DMS 273 (cell line): ENCODE data around the gene WNT2B.

ENCODE experiments used
- DNase-seq: peaks from one replicate; lab custom pipeline; 2025; ENCODE audit not compliant: unreplicated experiment; lab: John Stamatoyannopoulos, UW

Gene WNT2B

DNA sequence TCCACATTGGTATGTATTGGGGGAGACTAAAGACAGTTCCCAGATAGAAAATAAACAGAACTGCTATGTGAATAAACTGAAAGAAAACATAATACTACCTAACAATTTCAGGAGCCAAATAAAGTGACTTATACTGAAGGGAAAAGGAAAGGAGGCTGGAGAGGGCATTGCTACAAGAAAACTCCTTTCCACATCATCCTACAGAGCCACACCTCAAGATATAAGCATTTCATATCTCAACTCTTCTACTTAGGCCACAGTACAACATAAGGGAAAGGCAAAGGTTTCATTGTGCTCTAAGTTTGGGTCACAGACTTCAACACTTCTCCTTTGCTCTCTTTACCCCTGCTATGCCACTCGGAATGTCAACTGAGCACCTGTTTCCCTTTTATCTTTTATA, 55.3 kb downstream of the WNT2B start:
- no peak for DNase-seq

DNA sequence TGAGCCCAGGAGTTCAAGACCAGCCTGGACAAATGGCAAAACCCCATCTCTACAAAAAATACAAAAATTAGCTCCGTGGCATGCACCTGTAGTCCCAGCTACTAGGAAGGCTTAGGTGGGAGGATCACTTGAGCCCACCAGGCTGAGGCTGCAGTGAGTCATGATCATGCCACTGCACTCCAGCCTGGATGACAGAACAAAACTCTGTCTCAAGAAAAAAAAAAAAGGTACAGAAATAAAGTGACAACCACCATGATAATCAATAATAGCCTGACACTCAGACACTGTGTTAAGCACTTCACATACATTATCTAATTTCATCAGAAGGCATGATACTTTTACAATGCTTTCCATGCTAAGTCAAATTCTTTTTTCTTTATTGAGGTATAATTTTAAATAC, 57.0 kb downstream of the WNT2B start:
- no peak for DNase-seq

DNA sequence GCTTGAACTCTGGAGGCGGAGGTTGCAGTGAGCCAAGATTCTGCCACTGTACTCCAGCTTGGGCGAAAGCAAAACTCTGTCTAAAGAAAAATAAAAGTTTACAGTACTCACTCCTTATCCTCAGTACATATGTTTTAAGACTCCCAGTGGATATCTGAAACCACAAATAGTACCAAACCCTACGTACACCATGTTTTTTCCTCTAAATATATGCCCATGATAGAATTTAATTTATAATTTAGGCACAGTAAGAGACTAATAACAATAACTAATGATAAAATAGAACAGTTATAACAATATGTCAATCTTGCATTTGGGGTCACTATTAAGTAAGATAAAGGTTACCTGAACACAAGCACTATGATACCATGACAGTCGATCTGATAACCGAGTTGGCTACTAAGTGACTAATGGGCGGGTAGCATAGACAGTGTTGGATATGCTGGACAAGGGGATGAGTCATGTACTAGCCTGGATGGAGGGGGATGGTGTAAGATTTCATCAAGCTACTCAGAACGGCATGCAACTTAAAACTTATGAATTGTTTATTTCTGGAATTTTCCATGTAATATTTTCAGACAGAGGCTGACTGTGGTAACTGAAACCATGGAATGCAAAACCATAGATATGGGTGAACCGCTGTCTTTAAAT, 66.5 kb downstream of the WNT2B start:
- DNase-seq: no peak

DNA sequence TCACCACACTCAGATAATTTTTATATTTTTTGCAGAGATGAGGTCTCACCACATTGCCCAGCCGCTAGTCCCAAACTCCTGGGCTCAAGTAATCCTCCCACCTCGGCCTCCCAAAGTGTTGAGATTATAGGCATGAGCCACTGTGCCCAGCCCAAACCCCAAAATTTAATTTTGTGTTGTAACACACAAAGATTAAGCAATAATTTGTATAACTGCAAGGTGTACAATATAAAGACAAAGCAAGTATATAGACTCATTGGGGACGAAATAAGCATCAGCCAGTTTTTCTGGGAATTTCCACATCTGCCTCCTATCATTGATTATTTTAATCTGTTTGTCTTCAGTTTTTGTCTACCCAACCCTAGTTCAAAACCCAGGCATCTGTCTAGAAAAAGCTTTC, 67.5 kb downstream of the WNT2B start:
- no peak for DNase-seq
